ENCODE data around the gene LRP1. TPM values are rescaled to one million over a fixed set of nuclear protein-coding genes. Genes with fewer than 3 reads are reported as not detected.

LRP1 gene
- total RNA-seq, 1 donor from 2014 or later: 62.7 TPM

DNA sequence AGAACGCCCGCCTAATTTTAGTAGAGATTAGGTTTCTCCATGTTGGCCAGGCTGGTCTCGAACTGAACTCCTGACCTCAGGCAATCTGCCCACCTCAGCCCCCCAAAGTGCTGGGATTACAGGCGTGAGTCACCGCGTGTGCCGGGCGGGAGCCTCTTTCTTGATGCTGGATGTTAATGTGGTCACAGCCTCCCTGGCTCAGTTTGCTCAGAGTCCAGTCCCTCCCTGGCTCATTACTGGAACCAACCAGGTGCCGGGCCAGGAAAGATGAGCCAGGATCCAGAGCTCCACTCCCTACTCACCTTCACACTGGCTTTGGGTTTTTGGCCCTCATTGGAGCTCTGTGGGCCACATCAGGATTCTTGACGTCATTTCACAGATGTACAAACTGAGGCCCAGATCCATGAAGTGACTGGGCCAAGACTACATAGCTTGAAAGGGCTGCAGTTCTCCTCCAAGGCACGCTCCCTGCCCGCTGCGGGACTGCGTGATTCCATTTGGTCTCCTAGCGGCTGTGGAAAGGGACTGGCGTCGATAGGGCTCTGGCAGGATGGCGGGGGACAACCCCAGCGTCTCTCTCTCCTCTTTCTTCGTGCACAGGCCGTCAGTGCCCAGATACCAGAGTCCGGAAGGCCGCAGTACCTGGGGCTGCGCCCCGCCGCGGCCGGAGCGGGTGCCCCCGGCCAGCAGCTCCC is 96.1 kb downstream of the LRP1 start:
- H3K4me1 Mint-ChIP-seq: peaks cover 49% of the 10 kb centered on the region
- TF ChIP-seq, protein P1, sequence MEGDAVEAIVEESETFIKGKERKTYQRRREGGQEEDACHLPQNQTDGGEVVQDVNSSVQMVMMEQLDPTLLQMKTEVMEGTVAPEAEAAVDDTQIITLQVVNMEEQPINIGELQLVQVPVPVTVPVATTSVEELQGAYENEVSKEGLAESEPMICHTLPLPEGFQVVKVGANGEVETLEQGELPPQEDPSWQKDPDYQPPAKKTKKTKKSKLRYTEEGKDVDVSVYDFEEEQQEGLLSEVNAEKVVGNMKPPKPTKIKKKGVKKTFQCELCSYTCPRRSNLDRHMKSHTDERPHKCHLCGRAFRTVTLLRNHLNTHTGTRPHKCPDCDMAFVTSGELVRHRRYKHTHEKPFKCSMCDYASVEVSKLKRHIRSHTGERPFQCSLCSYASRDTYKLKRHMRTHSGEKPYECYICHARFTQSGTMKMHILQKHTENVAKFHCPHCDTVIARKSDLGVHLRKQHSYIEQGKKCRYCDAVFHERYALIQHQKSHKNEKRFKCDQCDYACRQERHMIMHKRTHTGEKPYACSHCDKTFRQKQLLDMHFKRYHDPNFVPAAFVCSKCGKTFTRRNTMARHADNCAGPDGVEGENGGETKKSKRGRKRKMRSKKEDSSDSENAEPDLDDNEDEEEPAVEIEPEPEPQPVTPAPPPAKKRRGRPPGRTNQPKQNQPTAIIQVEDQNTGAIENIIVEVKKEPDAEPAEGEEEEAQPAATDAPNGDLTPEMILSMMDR (conservative IDR thresholded peaks at IDR 0.05): no peak
- no peak overlapping the region for H3K4me3 Mint-ChIP-seq
- H3K36me3 Mint-ChIP-seq (ENCODE audit: low read depth): no peaks in the 10 kb centered on the region
- peaks cover 81% of the 10 kb centered on the region for H3K27me3 Mint-ChIP-seq (ENCODE audit: low read depth)
- no peak for DNase-seq (ENCODE audit: low read depth, low spot score)
- H3K9me3 Mint-ChIP-seq: no peaks in the 10 kb centered on the region
- H3K27ac Mint-ChIP-seq (ENCODE audit: unreplicated experiment): no peak overlapping the region

DNA sequence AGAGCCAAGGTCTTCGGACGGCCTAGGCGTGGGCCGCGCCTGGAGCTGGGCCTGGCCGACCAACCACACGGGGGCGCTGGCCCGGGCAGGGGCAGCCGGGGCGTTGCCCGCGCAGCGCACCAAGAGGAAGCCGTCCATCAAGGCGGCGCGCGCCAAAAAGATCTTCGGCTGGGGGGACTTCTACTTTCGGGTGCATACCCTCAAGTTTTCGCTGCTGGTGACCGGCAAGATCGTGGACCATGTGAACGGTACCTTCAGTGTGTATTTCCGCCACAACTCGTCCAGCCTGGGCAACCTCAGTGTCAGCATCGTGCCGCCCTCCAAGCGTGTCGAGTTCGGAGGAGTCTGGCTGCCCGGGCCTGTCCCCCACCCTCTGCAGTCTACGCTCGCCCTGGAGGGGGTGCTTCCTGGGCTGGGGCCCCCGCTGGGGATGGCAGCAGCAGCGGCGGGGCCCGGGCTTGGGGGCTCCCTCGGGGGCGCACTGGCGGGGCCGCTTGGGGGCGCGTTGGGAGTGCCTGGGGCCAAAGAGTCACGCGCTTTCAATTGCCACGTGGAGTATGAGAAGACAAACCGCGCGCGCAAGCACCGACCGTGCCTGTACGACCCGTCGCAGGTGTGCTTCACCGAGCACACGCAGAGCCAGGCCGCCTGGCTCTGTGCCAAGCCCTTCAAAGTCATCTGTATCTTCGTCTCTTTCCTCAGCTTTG is 96.8 kb downstream of the LRP1 start:
- DNase-seq (ENCODE audit: low read depth, low spot score): no peak

DNA sequence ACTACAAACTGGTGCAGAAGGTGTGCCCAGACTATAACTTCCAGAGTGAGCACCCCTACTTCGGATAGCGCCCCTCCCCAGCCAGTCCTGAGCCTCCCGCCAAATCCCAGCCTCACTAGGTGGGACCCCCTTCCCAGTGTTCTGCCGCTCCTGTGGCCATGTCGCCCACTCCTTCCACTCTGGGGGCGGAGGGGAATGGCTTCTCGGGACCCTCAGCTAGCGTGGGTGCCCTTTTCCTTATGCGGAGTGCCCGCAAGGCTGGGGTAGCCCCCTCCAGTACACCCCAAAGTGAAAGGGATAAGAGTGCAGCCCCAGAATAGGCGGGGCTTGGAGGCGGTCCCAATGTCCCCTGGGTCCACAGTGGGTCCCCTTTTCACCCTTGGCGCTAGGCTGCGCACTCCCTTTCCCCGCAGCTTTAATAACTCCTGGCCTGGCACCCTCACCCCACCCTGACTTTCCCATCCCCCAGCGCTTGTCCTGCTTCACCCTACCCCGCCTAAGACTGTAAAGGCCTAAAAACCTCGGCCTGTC is 97.5 kb downstream of the LRP1 start:
- Mint-ChIP-seq H3K4me1 (peaks cover 55% of the 10 kb centered on the region), H3K27ac (ENCODE audit: unreplicated experiment) (no peak overlapping the region), H3K27me3 (ENCODE audit: low read depth) (peaks cover 80% of the 10 kb centered on the region), H3K4me3 (no peak overlapping the region), H3K36me3 (ENCODE audit: low read depth) (peaks cover 5% of the 10 kb centered on the region), H3K9me3 (no peaks in the 10 kb centered on the region)
- TF ChIP-seq, protein P1 (conservative IDR thresholded peaks at IDR 0.05): no peak
- DNase-seq (ENCODE audit: low read depth, low spot score): no peak

More for the DNA sequence above, 96.8 kb downstream of the LRP1 start:
- TF ChIP-seq, protein P1 (conservative IDR thresholded peaks at IDR 0.05): peak; percentile 60
- Mint-ChIP-seq H3K4me3 (no peak overlapping the region), H3K9me3 (no peaks in the 10 kb centered on the region), H3K27me3 (ENCODE audit: low read depth) (peaks cover 82% of the 10 kb centered on the region), H3K27ac (ENCODE audit: unreplicated experiment) (no peak overlapping the region), H3K4me1 (peaks cover 51% of the 10 kb centered on the region), H3K36me3 (ENCODE audit: low read depth) (no peaks in the 10 kb centered on the region)

DNA sequence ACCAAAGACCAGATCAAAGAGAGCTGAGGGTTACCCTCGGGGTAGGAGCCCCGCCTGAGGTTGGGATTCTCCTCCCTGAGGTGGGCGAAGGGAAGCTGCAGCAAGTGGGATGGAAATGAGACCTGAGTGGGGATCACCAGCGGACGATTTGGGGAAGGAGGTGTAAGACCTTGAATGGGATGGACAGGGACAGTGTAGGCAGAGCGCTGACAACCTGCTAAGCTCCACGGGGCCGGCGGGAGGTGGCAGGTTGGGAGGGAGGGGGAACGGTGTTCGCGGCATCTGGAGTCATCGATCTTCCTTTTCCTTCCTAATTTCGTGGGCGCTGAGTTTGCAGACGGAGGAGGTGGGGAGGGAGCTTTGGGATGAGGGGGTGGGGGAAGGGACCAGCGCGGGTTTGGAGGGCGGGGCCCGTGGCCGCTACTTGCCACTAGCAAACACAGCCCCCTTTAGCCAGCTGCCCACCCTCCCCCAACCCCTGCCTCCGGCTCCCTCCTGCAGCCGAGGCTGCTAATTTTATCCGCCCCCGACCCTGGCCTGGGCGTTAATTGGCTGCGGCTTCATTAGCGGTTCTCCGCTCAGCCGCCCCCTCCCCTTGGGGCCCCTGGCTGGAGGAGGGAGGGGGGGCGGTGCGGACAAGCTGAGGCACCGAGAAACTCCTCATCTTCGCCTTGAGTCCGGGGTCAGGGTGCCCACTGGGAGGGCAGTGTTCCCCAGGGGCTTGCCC is 98.5 kb downstream of the LRP1 start:
- peaks cover 7% of the 10 kb centered on the region for H3K36me3 Mint-ChIP-seq (ENCODE audit: low read depth)
- TF ChIP-seq, protein P1 (conservative IDR thresholded peaks at IDR 0.05): no peak
- H3K4me1 Mint-ChIP-seq: peaks cover 54% of the 10 kb centered on the region
- peak overlapping the region; percentile 83 for H3K4me3 Mint-ChIP-seq
- no peaks in the 10 kb centered on the region for H3K9me3 Mint-ChIP-seq
- no peak for DNase-seq (ENCODE audit: low read depth, low spot score)
- no peak overlapping the region for H3K27ac Mint-ChIP-seq (ENCODE audit: unreplicated experiment)
- H3K27me3 Mint-ChIP-seq (ENCODE audit: low read depth): peaks cover 70% of the 10 kb centered on the region

DNA sequence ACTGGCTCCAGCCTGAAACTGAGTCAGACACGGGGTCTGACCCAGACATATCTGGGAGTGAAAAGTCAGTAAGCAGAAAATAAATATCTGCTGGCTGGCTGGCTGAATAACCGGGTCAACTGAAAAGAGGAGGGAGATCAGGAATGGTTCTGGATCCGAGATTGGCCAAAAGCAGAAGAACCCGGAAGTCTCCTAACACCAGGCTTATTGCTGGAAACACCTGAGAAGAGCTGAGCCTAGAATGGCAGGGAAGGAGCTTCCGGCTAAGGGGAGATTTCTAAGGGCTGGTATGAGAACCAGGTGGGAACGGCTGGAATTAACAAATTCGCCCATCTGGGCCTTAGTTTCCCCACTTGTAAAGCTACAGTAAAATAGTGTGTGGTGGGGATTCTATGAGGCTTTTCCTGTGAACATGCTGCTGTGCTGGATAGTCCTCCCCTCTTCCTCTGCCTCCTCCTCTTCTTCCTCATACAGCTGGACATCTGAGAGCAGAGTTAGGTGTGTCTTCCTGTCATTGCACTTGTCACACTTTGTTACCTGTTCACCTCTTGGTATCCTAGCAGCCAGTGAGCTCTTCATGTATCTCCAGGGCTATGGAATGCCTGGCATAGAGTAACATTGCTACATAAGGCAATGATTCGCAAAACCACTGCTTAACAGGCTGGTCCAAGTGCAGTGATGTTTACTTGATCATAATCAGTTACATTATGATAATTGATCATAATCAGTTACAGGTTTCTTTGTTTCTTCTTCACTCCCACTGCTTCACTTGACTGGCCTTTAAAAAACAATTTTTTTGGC is 99.2 kb downstream of the LRP1 start:
- TF ChIP-seq, protein P1 (conservative IDR thresholded peaks at IDR 0.05): no peak
- peak overlapping the region; percentile 83 for H3K4me3 Mint-ChIP-seq
- H3K9me3 Mint-ChIP-seq: no peaks in the 10 kb centered on the region
- peaks cover 63% of the 10 kb centered on the region for H3K27me3 Mint-ChIP-seq (ENCODE audit: low read depth)
- no peak for DNase-seq (ENCODE audit: low read depth, low spot score)
- H3K4me1 Mint-ChIP-seq: peaks cover 47% of the 10 kb centered on the region
- H3K27ac Mint-ChIP-seq (ENCODE audit: unreplicated experiment): no peak overlapping the region
- peaks cover 10% of the 10 kb centered on the region for H3K36me3 Mint-ChIP-seq (ENCODE audit: low read depth)

Measured in neural crest cell (in vitro differentiated cells).